Ramos (cell line): Measurements from ENCODE around the gene MOCS1.

Experiments
- in situ Hi-C: fragments of 300-500 bp; cut with MboI; formaldehyde crosslinking; loops from one replicate; pipeline ENCODE4 v1.14.3; 2022; ENCODE audit warnings: low sequenced_read_pairs; ENCODE audit not compliant: unreplicated experiment

Gene MOCS1

DNA sequence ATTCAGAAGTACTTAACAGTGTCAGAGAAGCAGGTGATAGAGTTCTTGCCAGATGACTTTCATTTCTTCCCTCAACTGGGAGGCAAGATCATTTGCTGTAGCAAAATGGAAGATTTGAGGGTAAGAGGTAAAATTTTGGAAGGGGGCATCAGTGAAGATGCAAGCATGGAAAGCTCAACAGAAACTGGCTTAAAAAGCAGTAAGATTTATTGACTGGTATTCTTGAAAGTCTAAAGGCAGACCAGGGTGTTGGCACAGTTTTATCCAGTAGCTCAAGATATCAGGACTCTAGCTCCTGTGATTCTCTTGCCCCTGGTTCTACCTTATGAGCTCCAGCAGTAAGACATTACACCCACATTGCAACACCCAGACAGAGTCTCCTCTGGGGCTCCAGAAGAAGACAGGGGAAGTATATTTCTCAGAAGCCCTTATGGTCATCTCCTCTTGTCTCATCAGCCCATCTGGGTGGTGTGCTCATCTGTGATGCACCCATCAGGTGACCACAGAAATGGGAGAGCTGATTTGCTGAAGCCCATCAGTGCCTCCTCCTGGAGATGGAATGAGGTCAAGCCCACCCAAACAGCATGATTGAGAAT lies 16.0 kb upstream of the MOCS1 start:
- in situ Hi-C loops = no loop called here

GRCh38 chr6:39948199-39948791 lies 14.0 kb upstream of the MOCS1 start:
- in situ Hi-C loops = no loop called here

- in situ Hi-C loops = no loop called here
Measured at GRCh38 chr6:39947611-39948068, 13.4 kb upstream of the MOCS1 start.

DNA sequence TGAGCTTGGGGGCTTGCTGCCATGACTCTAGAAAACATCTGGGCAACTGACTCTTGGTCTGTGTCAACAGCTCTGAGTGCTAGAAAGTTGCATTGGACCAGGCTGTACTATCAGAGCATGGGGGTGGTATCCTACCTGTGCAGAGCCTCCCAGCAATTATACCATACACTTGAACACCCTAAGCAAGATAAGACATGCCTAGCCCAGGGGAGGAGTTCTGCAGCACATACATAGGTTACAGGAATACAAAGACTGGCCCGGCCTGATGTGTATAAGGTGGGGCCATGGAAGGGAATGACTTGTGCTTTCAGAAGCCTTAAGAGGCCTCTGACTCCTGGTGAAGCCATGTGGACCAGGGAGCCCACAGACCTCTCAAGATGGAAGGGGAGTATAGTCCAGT lies 11.4 kb upstream of the MOCS1 start:
- in situ Hi-C loops = no loop called here

DNA sequence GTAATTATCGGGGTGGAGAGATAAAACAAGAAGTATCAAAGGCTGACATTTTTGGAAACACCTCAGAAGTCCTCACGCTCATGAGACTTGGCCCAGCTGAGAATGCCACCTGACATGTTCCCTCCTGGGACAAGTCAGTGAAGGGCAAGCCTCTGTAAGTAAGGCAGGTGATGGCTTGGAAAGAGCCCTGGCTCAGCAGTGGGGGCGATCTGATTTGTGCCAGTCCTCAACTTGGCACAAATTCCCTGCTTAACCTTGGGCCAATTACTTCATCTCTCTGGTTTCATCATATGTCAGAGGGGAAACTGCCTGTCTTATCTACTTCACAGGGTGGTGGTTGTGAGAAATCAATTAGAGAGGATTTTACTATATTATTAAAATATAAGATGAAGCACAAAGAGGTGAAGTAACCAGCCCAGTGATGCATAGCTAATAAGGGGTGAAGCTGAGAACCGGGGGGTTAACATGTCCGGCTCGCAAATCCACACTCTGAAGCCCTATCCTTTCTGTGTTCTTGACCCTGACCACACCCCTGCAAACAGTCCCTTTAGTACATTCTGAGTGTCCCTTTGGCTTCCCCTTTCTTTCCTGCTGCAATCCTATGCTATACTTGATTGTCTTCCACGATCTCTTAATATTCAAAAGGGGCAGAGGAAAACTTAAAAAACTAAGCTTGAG lies 8.8 kb upstream of the MOCS1 start:
- in situ Hi-C loops = no loop called here

GRCh38 chr6:39941820-39942219 lies 7.6 kb upstream of the MOCS1 start:
- in situ Hi-C loops = no loop called here

DNA sequence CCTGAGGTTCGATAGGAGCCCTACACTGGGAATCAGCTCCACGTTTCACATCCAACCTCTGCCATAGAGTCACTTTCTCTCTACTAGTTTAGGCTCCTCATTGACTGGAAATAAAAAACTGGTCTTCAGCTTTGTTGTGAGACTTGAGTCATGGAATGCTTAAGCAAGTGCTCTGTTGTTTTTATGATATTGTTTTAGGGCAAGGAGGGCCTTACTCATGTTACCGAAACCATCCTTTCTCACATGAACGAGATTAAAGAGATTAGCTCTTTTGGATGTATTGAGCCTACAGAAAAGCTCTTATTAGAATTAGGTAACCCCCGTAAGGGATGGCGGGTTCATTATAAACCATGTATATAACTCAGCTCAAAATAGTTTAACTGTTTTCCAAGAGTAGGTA lies 6.9 kb upstream of the MOCS1 start:
- in situ Hi-C loops = no loop called here

DNA sequence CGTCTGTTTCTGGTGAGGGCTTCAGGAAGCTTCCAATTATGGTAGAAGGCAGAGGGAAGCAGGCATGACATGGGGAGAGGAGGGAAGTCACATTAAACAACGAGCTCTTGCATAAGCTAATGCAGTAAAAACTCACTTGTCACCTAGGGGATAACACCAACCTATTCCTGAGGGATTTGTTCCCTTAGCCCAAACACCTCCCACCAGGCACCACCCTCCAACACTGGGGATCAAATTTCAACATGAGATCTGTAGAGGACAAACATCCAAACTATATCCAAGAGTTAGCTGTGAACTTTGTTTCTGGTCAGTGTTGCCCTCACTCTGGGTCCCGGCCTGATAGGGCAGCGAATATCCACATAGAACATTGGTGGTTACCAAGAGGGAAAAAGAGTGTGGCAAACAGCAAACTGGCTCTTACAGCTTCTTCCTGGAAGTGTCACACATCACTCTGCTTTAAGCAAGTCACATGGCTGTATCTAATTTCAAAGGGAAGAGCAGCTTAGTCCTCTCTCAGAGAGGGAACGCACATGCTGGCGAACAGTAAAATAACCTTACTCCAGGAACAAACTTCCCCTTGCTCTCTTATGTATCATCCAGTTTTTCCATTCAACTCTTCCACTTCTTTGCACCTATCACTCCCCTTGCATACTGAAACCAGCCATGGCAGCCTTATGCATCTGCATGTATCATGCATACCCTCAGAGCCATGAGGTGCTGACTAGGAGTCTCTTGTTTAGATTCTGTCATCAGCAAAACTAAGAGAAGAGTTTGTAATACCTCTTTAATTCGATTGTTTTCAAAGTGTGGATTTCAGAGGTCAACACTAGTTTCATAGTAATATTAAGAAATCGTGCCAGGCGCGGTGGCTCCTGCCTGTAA lies 4.8 kb upstream of the MOCS1 start:
- in situ Hi-C loops = no loop called here

GRCh38 chr6:39937686-39938333 lies 3.5 kb upstream of the MOCS1 start:
- in situ Hi-C loops = no loop called here

- in situ Hi-C loops = no loop called here
Measured at GRCh38 chr6:39936857-39937256, 2.6 kb upstream of the MOCS1 start.

GRCh38 chr6:39935241-39935640 lies 979 bp upstream of the MOCS1 start:
- in situ Hi-C loops = no loop called here

DNA sequence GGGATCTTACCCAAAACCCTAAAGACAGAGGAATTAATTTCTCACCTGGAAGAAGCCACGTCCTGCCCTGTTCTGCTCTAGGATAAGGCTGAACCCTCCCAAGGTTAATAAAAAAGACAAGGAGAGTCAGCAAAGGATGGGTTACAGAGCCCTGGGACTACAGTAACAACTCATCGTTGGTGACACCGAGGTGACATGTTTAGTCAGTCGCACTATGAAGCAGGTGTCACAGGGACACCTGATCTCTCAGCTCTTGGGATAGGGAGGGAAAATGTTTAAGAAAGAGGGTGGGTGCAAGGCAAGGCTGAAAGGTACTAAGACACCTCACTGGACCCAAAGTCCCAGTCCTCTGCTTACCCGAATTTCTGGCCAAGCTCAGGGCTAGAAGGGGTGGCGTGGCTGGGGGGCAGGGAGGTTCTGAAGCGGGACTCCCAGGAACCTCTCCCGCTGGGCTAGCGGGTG lies 562 bp downstream of the MOCS1 start:
- in situ Hi-C loops = no loop called here

DNA sequence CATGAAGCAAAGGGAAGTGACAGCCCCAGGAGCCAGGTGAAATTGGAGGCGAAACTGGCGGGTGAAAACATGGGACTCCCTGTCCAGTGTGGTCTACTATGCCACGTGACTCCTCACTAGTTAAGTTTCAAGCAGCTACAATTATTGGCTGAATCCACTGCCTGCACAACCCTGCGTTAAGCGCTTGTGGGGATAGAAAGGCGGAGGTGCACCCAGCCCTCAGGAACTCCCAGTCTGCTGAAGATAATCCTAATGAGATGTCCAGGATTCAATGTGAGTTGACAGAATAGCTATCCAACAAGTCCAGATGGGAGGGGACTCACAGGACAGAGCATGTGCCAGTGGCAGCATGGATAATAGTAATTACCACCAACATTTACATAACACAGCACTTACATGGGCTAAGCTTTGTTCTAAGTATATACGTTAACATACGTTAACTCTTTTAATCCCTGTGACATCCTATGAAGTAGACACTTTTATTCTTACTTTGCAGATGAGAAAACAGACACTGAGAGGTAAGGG lies 1.8 kb downstream of the MOCS1 start:
- in situ Hi-C loops = no loop called here

DNA sequence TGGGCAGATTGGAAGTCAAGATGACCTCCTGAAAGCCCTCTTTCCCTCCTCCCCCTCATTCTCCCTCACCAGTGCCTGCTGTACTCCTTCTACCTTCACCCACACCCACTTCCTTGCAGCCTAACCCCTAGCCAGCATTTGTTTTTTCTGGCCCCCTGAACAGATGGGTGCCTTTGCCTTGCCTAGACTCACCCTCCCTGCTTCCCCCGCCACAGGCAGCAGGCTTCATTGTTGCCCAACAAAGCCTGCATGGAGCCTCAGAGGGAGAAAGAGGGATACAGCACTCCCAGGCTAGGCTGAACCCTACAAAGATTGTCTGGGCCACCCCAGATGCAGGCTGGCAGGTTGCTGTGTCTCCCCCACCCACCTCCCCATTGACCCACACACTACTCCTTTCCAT lies 2.7 kb downstream of the MOCS1 start:
- in situ Hi-C loops = no loop called here

DNA sequence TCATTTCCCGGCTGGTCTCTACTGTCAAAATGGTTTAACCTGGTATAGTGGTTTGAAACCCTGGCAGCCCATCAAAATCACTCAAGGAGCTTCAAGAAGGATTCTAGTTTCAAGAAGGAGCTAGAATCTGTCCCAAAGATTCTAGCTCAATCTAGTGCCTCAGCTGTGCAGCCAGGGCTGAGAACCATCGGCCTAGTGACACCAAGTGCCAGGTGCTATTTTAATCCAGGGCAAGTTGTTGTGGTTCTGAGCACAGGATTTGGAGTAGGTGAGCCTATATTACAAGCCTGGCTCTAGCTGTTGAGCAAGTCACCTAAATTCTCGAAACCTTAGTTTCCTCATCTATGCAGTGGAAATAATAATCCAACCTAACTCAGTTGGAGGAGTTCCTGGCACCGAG lies 3.7 kb downstream of the MOCS1 start:
- in situ Hi-C loops = no loop called here

GRCh38 chr6:39929733-39930461 lies 4.4 kb downstream of the MOCS1 start:
- in situ Hi-C loops = no loop called here

DNA sequence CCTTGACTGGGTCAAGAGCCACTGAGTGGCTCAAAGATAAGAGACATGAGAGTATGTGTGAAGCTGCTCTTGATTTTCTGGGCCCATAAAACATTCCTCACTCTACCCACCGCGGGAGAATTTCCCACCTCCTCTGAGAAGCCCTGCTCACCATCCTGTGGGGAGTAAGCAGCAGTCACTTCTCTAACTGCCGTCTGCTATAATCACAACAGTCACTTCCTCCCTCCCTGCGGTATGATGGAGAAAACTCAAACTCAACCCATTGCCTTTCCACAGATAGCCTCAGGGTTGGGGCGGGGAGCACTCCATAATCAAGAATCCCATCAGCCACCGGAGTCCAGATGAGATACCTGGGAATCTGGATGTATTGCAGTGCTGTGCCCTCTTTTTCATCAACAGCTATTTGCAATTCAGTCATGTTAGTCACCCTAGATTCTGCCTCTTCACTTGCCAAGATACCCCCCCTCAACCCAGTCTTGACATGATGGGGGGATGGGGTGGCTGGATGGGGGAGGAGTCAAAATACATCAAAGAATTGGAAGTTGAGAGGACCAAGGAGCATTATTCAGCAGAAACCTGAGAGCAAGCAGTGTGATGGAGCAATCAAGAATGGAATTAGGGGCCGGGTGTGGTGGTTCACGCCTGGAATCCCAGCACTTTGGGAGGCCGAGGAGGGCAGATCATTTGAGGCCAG lies 5.1 kb downstream of the MOCS1 start:
- in situ Hi-C loops = no loop called here

GRCh38 chr6:39927159-39927558 lies 7.1 kb downstream of the MOCS1 start:
- in situ Hi-C loops = no loop called here

DNA sequence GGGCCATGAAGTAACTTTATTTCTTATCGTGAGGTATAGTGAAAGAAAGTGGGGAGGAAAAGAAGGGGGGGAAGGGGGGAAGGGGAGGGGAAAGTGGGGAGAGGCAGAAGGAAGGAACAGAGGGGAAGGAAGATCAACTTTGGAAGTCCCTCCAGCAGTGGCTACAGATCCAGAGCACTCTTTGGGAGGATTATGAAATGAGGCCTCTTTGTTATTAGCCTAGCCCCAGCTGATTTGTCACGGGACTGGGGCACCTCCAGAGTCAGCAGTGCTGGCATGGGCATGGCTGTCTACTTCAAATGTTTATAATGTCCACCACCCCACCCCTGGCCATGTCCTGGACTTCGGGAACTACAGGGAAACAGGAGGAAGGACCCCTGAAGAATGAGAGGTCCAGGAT lies 7.6 kb downstream of the MOCS1 start:
- in situ Hi-C loops = no loop called here
